ENCODE data around the gene POLR3H.
"Not testable (repeated sequence)": the region's sequence is repeated elsewhere in the genome, so short reads cannot be mapped to it uniquely, and the experiment has no call there.

Gene POLR3H, protein sequence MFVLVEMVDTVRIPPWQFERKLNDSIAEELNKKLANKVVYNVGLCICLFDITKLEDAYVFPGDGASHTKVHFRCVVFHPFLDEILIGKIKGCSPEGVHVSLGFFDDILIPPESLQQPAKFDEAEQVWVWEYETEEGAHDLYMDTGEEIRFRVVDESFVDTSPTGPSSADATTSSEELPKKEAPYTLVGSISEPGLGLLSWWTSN

DNA sequence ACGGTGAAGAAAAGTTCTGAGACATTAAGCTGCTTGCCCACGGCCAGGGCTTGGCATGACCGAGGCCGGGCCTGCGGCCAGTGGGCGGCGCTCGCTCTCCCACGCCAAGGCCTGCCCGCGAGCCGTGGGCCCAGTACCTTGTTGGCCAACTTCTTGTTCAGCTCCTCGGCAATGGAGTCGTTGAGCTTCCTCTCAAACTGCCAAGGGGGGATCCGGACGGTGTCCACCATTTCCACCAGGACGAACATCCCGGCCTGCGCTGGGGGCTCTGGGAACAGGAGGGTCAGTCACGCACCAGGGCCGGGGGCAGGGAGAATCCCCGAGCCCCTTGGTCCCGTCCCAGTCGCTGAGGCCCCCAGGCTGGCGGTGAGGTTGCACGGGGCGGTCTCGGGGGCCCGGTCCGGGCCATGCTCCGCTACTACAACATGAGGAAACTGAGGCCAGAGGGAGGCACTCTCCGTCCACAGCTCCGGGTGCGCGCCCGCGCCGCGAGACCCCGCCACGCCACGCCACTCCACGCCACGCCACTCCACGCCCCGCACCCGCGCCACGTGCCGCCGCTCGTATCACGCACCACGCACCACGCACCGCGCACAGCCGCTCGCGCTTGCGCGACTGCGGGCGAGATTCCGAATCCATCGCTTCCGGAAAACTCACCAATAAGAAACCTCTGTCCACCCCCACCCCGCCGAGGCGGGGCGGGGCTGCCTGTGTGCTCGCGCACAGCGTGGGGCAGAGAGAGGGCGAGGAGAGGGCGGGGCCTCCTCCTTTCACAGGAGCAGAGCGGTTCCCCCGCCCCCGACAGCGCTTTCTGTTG lies at the start of gene POLR3H:
Gene POLR3H, minus strand, starts transcription at position 617 of the 817 bp plus-strand sequence. Its CDS starts 369 bp downstream, at position 248.
- FAIRE-seq, result peak; percentile 98

GRCh38 chr22:41593336-41593960 lies 49.2 kb upstream of the POLR3H start:
- not testable (repeated sequence) for FAIRE-seq

DNA sequence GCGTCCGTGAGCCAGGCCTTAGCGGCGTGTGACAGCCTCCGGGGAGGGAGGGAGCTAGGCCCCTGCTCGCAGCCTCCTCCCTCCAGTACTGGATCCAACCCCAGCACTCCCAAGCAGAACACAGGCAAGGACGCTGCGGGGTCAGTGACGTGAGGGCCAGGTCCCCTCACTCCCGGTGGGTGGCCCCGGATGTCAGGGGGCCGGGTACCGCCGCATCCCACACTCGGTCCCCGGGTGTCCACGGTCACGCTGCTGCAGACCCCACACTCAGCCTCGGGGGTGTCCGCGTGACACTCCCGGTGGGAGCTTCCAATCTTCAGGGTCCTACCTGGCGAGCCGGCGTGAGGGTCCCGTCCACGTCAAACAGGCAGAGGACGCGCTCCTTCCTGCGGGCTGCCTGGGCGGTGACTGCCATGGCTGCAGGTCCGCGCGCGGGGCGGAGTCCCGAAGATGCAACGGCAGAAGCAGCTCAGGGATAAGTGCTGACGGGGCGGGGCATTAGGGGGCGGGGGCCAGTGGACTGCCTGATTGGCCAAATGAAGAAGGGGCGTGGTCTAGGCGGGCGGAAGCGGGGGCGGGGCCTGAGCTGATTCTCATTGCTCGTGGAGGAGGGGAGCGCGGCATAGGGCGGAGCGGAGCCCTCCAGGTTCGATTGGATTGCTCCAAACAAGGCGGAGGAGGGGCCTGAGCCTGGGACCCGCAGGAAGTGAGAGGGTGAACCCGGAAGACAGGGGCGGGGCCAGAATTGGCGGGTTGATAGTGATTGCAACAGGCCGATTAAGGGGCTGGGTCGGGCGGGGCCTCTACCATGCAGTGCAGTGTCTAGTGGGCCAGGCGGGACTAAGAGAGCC lies 45.3 kb upstream of the POLR3H start, which contains the start of gene PMM1:
Gene PMM1, minus strand, starts transcription at position 450 of the 851 bp plus-strand sequence. Its CDS starts 35 bp downstream, at position 415.
- peak; percentile 98 for FAIRE-seq

GRCh38 chr22:41587347-41587723 lies 43.1 kb upstream of the POLR3H start:
- no peak for FAIRE-seq

DNA sequence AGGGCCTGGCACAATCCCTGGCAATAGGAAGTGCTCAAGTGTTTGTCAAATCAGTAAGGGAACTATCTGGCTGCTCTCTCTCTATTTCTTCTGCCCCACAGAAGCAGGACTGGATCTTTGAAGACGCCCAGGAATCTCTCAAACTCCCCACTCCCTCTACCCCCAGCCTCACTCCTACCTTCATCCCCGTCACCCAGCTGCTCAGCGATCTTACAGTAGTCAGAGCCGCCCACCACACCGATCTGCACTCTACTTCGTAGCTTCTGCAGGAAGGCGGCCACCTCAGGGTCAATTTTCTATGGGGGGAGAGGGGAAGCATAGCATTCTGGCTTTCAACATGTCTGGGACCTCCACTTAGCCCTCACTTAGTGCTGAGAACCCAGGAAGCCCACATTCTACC lies 41.6 kb upstream of the POLR3H start:
- FAIRE-seq, result no peak

- FAIRE-seq, result no peak
Observed at GRCh38 chr22:41584881-41585280, 40.6 kb upstream of the POLR3H start.

DNA sequence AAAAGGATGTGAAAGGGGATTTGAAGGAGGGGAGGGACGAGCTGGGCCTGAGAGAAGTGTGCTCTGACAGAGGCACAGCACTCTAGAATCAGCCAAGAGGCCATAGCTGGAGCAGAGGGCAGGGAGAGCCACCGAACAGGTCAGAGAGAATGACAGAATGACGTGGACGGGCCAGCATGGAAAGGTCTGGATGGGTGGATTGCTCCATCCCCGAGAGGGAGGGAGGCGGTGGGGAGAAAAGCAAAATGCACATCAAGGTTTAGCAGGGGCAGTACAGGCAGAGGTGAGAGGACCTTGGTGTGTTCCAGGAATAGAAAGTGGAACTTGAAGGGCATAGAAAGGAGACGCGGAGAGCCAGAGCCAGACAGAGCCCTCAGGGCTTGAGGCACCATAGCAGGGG lies 38.4 kb upstream of the POLR3H start:
- FAIRE-seq, result no peak

DNA sequence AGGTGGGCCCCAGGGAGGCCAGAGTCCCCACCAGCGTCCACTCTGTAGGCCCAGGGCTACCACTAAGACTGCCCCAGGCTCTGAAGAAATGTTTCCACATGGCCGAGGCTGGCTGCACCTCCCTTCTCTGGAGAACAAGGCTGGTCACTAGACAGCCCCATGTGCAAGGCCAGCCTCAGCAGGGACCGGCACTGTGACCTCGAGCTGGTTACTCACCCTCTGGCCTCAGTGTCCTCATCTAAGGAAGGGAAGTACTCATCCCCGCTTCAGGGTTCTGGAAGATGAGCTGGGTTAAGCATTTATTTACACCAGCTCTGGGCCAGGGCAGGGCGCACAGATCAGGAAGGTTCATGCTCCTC lies 35.7 kb upstream of the POLR3H start:
- no peak for FAIRE-seq

DNA sequence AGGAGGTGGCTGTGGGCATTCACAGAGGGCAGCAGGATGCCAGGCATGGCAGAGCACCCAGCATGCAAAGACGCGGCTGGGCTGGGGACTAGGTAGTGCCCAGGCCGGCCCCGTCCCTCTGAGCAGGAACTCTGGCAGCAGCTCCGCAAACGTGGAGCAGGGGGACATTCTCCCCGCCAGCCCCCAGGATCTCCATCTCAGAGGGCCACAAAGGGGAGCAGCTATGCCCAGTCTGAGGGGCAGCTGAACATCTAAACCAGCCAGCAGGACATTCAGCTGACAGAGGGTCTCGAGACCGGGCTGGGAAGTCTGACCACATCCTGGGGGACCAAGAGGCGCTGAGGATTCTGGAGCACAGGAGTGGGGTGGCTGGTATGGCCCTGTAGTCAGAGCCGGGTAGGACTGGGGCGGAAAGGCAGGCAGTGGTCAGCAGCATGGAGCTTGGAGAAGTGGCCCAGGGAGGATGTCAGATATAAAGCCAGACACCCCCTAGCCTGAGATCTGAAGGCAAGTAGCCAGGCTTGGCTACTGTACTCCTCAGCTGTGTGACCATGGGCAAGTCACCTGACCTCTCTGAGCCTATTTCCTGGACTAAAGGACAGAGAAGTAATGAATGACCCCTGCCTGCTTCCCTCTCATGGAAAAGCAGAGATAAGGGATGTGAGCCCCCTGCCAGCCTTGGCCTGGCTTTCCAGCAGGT lies 35.2 kb upstream of the POLR3H start:
- FAIRE-seq, result no peak

DNA sequence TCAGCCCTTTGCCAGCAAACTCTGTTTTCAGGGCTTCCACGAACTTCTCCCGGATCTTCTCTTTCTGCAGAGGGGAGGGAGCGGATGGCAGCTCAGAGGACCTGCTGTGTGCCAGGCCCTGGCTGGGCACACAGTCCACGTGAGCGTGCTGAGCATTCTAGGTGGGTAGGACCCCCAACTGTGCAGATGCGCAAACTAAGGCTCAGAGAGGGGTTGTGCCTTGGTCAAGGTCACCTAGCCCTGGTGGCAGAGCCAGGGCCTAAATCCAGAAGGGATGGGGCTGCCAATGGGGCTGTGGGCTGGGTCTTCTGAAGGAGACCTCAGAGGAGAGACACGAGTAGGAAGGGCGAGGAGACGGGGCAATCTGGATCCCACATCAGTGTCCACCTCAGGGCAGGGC lies 34.5 kb upstream of the POLR3H start:
- no peak for FAIRE-seq

- FAIRE-seq, result no peak
Observed at GRCh38 chr22:41578114-41578513, 33.8 kb upstream of the POLR3H start.

DNA sequence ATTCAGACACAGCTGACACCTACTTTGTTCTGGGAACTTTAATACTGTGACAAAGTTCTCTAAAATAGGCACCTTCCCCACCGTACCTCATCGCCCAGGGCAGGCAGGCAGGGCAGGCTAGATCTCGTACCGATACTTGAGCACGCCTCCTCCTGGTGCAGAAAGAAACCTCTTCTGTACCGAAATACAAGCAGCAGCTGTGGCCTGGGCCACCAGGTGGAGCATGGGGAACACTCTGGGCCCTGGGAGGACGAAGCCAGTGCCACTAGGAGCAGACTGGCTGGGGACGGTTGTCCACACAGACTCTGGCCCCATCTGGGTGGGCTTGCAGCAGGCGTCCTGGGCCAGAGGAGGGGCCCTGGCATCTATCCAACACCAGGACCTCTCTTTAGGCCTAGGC lies 32.6 kb upstream of the POLR3H start:
- FAIRE-seq, result peak; percentile 91

DNA sequence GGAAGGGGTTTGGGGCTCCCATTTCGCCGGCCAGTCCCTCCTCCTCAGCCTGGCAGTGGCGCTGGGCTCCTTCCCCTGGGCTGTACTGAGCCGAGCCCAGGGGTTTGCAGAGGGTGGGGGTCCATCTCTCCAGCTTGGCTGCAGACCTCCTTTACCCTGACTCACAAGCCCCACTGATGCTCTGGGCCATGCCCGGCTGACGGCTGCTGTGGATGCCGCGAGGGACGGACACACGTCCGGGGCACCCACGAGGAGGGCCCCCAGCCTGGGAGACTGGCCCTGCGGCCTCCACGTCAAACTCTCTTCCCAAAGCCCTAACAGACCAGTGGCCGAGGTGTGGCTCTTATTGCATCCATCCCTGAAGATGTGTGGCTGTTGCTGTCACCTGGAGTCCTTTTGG lies 31.3 kb upstream of the POLR3H start:
- FAIRE-seq, result no peak

DNA sequence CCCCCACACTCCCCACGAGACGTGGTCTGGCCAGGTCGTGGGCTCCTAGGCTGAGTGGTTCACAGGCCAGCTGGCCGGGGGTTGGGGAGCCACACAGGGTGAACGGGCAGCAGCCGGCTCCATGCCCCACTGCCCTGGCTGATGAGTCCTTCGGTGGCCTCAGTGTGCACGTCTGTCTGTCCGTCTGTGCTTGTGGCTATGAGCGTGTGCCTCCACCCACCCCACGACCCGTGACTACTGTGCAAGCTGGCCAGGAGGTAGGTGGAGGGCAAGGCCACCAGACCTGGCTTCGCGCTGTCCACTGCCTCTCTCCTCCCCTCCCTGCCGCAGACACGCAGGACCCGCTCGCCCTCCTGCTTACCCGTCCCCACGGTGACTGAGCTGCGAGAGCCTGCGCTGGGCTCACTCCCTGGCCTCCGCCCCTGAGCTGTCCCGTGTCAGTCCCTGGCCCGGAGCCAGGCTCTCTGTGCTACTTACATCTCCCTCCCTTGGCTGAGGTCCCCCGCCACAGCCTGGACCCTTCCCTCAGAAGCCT lies 30.6 kb upstream of the POLR3H start:
- no peak for FAIRE-seq

GRCh38 chr22:41573677-41574076 lies 29.4 kb upstream of the POLR3H start:
- no peak for FAIRE-seq

- FAIRE-seq, result not testable (repeated sequence)
Observed at GRCh38 chr22:41572305-41572704, 28.0 kb upstream of the POLR3H start.

GRCh38 chr22:41571786-41572185 lies 27.5 kb upstream of the POLR3H start:
- no peak for FAIRE-seq

DNA sequence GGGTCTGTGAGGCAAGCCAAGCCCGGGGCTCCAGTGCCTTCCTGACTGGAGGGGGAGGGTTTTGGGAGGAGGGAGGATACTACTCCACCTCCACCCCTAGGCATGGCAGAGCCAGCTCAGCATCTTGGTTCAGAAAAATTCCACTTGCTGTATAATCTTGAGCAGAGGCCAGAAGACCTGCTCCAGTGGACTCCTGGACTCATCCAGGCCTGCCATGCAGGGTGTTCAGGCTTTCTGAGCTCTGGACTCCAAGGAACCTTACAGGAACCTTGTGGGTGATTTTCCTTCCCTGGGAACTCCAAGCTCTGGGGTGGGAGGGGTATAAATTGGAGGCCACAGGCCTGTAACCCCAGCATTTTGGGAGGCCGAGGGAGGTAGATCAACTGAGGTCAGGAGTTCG lies 26.0 kb upstream of the POLR3H start:
- FAIRE-seq, result no peak

DNA sequence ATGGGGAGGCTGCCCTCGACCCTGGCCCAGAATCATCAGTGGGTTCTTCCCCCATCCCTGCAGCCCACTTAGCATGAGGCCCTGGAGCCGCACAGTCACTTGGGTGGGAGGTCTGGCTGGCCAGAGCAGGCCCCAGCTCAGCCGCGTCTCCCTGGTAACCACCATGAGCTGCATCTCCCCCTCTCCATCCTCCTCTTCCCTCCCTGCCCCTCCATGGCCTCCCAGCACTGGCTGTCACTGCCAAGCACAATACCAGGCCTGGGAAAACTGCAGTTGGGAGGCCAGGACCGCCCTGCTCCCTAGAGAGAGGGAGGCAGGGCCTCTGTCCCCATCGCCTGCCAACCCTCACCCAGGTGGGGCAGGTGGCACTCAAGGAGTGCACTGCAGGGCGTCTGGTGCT lies 24.5 kb upstream of the POLR3H start:
- FAIRE-seq, result no peak

GRCh38 chr22:41567512-41567768 lies 23.2 kb upstream of the POLR3H start:
- no peak for FAIRE-seq

- no peak for FAIRE-seq
Observed at GRCh38 chr22:41565403-41566054, 21.3 kb upstream of the POLR3H start.

DNA sequence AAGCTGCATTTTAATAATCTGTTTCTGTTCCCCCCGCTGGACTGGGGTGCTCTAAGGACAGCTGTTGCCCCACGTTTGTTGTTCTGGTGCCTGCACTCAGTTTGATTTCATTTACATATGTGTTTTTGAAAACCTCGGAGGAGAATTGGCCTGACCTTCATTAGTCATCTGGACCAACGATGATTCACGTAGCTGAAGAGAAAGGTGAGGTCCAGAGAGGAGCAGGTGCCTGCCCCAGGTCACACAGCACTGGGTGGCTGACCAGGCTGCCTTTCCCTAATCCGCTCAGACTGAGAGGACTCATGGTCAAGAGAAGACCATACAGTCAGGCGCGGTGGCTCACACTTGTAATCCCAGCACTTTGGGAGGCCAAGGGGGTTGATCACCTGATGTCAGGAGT lies 20.3 kb upstream of the POLR3H start:
- FAIRE-seq, result no peak
